Measurements from ENCODE around the gene KIF2A.

The KIF2A gene

DNA sequence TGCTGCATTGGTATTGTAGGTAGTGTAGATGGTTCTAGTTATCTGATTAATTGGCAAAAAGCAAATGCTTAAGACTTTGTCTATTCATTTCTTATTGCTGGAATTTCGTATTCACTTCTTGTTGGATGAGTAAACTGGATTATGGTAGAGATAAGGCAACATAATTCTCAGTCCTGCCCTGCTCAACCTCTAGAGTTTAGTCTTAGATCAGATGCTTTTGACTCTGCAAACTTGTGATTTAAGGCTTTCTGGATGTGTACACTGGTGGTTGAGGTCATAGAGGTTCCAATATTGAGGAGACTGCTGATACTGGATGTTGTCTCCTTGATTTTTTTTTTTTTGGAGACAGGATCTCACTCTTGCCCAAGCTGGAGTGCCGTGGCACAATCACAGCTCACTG lies 35.0 kb downstream of the KIF2A start:
- TF ChIP-seq SIN3A (IDR thresholded peaks at IDR 0.05; ENCODE audit: borderline replicate concordance, insufficient read depth, low read length) (no peak), POLR2AphosphoS5 (IDR thresholded peaks at IDR 0.05; ENCODE audit: low read depth, low read length) (no peak), TAF1 (IDR thresholded peaks at IDR 0.05; ENCODE audit: borderline replicate concordance, insufficient read depth, low read length) (no peak), FOXP2 (optimal IDR thresholded peaks at IDR 0.05; ENCODE audit: borderline replicate concordance, extremely low read depth, extremely low read length, insufficient read depth) (no peak)
- TF ChIP-seq, protein P1, sequence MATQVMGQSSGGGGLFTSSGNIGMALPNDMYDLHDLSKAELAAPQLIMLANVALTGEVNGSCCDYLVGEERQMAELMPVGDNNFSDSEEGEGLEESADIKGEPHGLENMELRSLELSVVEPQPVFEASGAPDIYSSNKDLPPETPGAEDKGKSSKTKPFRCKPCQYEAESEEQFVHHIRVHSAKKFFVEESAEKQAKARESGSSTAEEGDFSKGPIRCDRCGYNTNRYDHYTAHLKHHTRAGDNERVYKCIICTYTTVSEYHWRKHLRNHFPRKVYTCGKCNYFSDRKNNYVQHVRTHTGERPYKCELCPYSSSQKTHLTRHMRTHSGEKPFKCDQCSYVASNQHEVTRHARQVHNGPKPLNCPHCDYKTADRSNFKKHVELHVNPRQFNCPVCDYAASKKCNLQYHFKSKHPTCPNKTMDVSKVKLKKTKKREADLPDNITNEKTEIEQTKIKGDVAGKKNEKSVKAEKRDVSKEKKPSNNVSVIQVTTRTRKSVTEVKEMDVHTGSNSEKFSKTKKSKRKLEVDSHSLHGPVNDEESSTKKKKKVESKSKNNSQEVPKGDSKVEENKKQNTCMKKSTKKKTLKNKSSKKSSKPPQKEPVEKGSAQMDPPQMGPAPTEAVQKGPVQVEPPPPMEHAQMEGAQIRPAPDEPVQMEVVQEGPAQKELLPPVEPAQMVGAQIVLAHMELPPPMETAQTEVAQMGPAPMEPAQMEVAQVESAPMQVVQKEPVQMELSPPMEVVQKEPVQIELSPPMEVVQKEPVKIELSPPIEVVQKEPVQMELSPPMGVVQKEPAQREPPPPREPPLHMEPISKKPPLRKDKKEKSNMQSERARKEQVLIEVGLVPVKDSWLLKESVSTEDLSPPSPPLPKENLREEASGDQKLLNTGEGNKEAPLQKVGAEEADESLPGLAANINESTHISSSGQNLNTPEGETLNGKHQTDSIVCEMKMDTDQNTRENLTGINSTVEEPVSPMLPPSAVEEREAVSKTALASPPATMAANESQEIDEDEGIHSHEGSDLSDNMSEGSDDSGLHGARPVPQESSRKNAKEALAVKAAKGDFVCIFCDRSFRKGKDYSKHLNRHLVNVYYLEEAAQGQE (IDR thresholded peaks at IDR 0.05; ENCODE audit: insufficient read depth in 1 of 2, low read depth in 2 of 2, low read length in 2 of 2) = no peak

DNA sequence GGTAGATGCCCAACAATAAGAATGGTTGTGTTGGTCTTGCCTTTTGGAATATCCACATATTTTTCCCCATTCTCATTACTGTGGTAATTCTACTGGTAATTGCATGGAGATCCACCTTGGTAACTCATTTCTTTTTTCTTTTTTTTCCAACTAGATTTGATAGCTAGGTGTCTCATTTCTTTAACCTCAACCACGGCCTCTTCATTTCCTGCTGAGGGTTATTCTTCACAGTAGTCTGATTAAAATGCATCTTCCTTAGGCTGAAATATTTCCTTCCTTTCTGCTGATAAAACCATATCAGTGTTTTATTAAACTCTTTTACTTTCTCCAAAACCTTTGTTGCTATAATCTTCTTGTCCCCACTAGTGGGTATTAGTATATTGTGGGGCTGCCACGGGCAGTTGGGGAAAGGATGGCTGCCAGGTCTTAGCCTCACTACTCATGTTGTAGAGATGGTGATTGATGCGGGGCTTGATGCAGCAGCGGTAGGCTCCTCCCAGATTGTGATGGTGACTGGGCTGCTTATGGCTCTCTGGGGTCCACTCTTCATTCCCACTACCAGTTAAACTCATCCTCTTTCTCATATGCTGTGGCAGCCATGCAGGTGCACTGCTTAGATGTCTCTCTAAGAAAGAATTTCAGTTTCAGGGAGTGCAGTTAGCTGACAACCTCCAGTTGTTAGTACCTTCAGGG lies 35.9 kb downstream of the KIF2A start:
- no peak for TF ChIP-seq FOXP2 (optimal IDR thresholded peaks at IDR 0.05; ENCODE audit: borderline replicate concordance, extremely low read depth, extremely low read length, insufficient read depth)
- TF ChIP-seq TAF1 (IDR thresholded peaks at IDR 0.05; ENCODE audit: borderline replicate concordance, insufficient read depth, low read length) = no peak
- TF ChIP-seq, protein P1 (IDR thresholded peaks at IDR 0.05; ENCODE audit: insufficient read depth in 1 of 2, low read depth in 2 of 2, low read length in 2 of 2) = no peak

DNA sequence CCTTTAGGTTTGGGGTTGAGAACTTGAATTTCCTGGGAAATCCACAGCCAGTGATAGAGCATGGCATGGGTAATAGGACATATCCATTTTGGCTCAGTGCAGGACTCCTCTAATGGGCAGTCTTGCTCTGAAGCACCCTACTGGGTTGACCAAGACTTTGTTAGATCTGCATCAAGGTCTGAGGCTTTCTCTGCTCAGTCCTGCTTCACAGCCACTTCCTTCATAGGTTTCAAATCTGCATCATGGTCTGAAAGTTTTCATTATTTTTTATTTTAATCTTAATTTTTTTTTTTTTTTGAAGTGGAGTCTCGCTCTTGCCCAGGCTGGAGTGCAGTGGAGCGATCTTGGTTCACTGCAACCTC lies 36.5 kb downstream of the KIF2A start:
- TF ChIP-seq SIN3A (IDR thresholded peaks at IDR 0.05; ENCODE audit: borderline replicate concordance, insufficient read depth, low read length) (no peak), POLR2AphosphoS5 (IDR thresholded peaks at IDR 0.05; ENCODE audit: low read depth, low read length) (no peak), FOXP2 (optimal IDR thresholded peaks at IDR 0.05; ENCODE audit: borderline replicate concordance, extremely low read depth, extremely low read length, insufficient read depth) (no peak), TAF1 (IDR thresholded peaks at IDR 0.05; ENCODE audit: borderline replicate concordance, insufficient read depth, low read length) (no peak)
- TF ChIP-seq, protein P1 (IDR thresholded peaks at IDR 0.05; ENCODE audit: insufficient read depth in 1 of 2, low read depth in 2 of 2, low read length in 2 of 2) = no peak

DNA sequence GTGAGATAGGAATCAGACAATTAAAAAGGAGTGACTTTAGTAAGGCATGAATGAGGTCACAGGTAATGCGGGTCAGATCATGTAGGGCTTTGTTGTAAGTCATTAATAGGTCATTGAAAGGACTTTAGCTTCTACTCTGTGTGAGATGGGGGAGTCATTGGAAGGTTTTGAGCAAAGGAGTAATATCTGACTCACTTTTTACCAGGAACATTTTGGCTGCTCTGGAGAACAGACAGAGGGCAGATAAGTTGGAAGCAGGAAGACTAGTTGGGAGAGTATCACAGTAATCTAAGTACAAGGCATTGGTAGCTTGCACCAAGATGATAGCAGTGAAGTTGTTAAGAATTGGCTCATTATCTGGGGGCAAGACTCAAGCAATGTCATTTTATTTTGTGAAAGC lies 37.4 kb downstream of the KIF2A start:
- no peak for TF ChIP-seq FOXP2 (optimal IDR thresholded peaks at IDR 0.05; ENCODE audit: borderline replicate concordance, extremely low read depth, extremely low read length, insufficient read depth)
- TF ChIP-seq TAF1 (IDR thresholded peaks at IDR 0.05; ENCODE audit: borderline replicate concordance, insufficient read depth, low read length) = no peak
- no peak for TF ChIP-seq SIN3A (IDR thresholded peaks at IDR 0.05; ENCODE audit: borderline replicate concordance, insufficient read depth, low read length)
- no peak for TF ChIP-seq POLR2AphosphoS5 (IDR thresholded peaks at IDR 0.05; ENCODE audit: low read depth, low read length)
- TF ChIP-seq, protein P1 (IDR thresholded peaks at IDR 0.05; ENCODE audit: insufficient read depth in 1 of 2, low read depth in 2 of 2, low read length in 2 of 2) = no peak

DNA sequence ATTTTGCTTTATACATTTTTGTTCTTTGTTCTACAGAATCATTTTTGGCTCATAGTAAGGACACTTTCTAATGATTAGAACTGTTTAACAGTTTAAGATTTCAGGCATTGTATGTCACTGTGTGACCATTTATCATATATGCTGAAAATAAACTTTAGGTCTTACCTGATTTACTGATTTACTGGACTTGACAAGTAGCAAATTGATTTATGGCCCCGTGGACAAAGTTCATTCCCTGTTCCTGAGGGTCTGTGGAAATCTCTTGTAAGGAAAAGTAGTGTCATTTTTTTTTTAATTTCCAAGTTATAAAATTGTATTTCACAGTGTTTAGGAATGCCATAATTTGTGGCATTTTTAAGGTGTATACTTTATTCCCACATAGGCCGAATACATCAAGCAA lies 40.7 kb downstream of the KIF2A start:
- no peak for TF ChIP-seq TAF1 (IDR thresholded peaks at IDR 0.05; ENCODE audit: borderline replicate concordance, insufficient read depth, low read length)
- TF ChIP-seq, protein P1 (IDR thresholded peaks at IDR 0.05; ENCODE audit: insufficient read depth in 1 of 2, low read depth in 2 of 2, low read length in 2 of 2) = no peak
- TF ChIP-seq SIN3A (IDR thresholded peaks at IDR 0.05; ENCODE audit: borderline replicate concordance, insufficient read depth, low read length) = no peak
- TF ChIP-seq FOXP2 (optimal IDR thresholded peaks at IDR 0.05; ENCODE audit: borderline replicate concordance, extremely low read depth, extremely low read length, insufficient read depth) = no peak
- no peak for TF ChIP-seq POLR2AphosphoS5 (IDR thresholded peaks at IDR 0.05; ENCODE audit: low read depth, low read length)
